Measurements from ENCODE around the gene ACAN.

ACAN gene

GRCh38 chr15:88803241-88803919 lies at the start of gene ACAN:
ACAN (plus strand) TSS chr15:88803436; CDS start chr15:88836207, 32,771 bp downstream.
- no peak for DNase-seq (ENCODE audit: extremely low read depth in 1 of 2, low read depth in 1 of 2)

- no peak for DNase-seq (ENCODE audit: extremely low read depth in 1 of 2, low read depth in 1 of 2)
These were observed 46.7 kb upstream of the ACAN start for GRCh38 chr15:88756521-88756920.

- no peak for DNase-seq (ENCODE audit: extremely low read depth in 1 of 2, low read depth in 1 of 2)
These were observed 46.3 kb upstream of the ACAN start for GRCh38 chr15:88756921-88757320.

GRCh38 chr15:88759872-88760271 lies 43.4 kb upstream of the ACAN start:
- no peak for DNase-seq (ENCODE audit: extremely low read depth in 1 of 2, low read depth in 1 of 2)

GRCh38 chr15:88764448-88764847 lies 38.8 kb upstream of the ACAN start:
- DNase-seq (ENCODE audit: extremely low read depth in 1 of 2, low read depth in 1 of 2) = no peak

- no peak for DNase-seq (ENCODE audit: extremely low read depth in 1 of 2, low read depth in 1 of 2)
These were observed 38.0 kb upstream of the ACAN start for GRCh38 chr15:88765212-88765611.

GRCh38 chr15:88769161-88769971 lies 33.9 kb upstream of the ACAN start:
- DNase-seq (ENCODE audit: extremely low read depth in 1 of 2, low read depth in 1 of 2) = no peak

GRCh38 chr15:88775776-88776175 lies 27.5 kb upstream of the ACAN start:
- no peak for DNase-seq (ENCODE audit: extremely low read depth in 1 of 2, low read depth in 1 of 2)

GRCh38 chr15:88776646-88777045 lies 26.6 kb upstream of the ACAN start:
- no peak for DNase-seq (ENCODE audit: extremely low read depth in 1 of 2, low read depth in 1 of 2)

GRCh38 chr15:88779944-88780343 lies 23.3 kb upstream of the ACAN start:
- DNase-seq (ENCODE audit: extremely low read depth in 1 of 2, low read depth in 1 of 2) = no peak

GRCh38 chr15:88782465-88782864 lies 20.8 kb upstream of the ACAN start:
- DNase-seq (ENCODE audit: extremely low read depth in 1 of 2, low read depth in 1 of 2) = no peak

- DNase-seq (ENCODE audit: extremely low read depth in 1 of 2, low read depth in 1 of 2) = no peak
These were observed 18.0 kb upstream of the ACAN start for GRCh38 chr15:88785217-88785616.

GRCh38 chr15:88788036-88788435 lies 15.2 kb upstream of the ACAN start:
- DNase-seq (ENCODE audit: extremely low read depth in 1 of 2, low read depth in 1 of 2) = no peak

- no peak for DNase-seq (ENCODE audit: extremely low read depth in 1 of 2, low read depth in 1 of 2)
These were observed 14.4 kb upstream of the ACAN start for GRCh38 chr15:88788816-88789215.

GRCh38 chr15:88790486-88790885 lies 12.8 kb upstream of the ACAN start:
- DNase-seq (ENCODE audit: extremely low read depth in 1 of 2, low read depth in 1 of 2) = no peak

GRCh38 chr15:88791637-88792036 lies 11.6 kb upstream of the ACAN start:
- no peak for DNase-seq (ENCODE audit: extremely low read depth in 1 of 2, low read depth in 1 of 2)

GRCh38 chr15:88792342-88793282 lies 10.6 kb upstream of the ACAN start:
- no peak for DNase-seq (ENCODE audit: extremely low read depth in 1 of 2, low read depth in 1 of 2)

GRCh38 chr15:88794001-88794400 lies 9.2 kb upstream of the ACAN start:
- no peak for DNase-seq (ENCODE audit: extremely low read depth in 1 of 2, low read depth in 1 of 2)

- no peak for DNase-seq (ENCODE audit: extremely low read depth in 1 of 2, low read depth in 1 of 2)
These were observed 5.4 kb upstream of the ACAN start for GRCh38 chr15:88797663-88798339.

GRCh38 chr15:88799341-88799740 lies 3.9 kb upstream of the ACAN start:
- DNase-seq (ENCODE audit: extremely low read depth in 1 of 2, low read depth in 1 of 2) = no peak

GRCh38 chr15:88800026-88800425 lies 3.2 kb upstream of the ACAN start:
- DNase-seq (ENCODE audit: extremely low read depth in 1 of 2, low read depth in 1 of 2) = no peak

Measured in activated CD8-positive, alpha-beta memory T cell treated with anti-CD3 and anti-CD28 coated beads for 1 hour (primary cell).